Measurements from ENCODE around the gene ATPAF2. TPM values are rescaled to one million over a fixed set of nuclear protein-coding genes. Genes with fewer than 3 reads are reported as not detected.
"Not testable (repeated sequence)": the region's sequence is repeated elsewhere in the genome, so short reads cannot be mapped to it uniquely, and the experiment has no call there.

ATPAF2 gene
- total RNA-seq, 2 donors from 2014 or later, result 11.8 to 19.0 TPM

GRCh38 chr17:17998934-17999333, 40.0 kb downstream of the ATPAF2 start:
- ATAC-seq (ENCODE audit: insufficient number of reproducible peaks, low FRiP score, low read depth) (no peak), DNase-seq (ENCODE audit: low spot score) (no peak)

GRCh38 chr17:17995887-17996286, 43.1 kb downstream of the ATPAF2 start:
- not testable (repeated sequence) for ATAC-seq (ENCODE audit: insufficient number of reproducible peaks, low FRiP score, low read depth); H3K4me3 ChIP-seq; H3K4me1 ChIP-seq (ENCODE audit: control insufficient read depth in 1 of 2, low read depth in 2 of 2); H3K27me3 ChIP-seq (replicated peaks; ENCODE audit: insufficient read depth); H3K9me3 ChIP-seq; H3K27ac ChIP-seq; DNase-seq (ENCODE audit: low spot score); H3K36me3 ChIP-seq

More at GRCh38 chr17:17998934-17999333, 40.0 kb downstream of the ATPAF2 start:
- Histone ChIP-seq H3K36me3 (no peaks in the 10 kb centered on the region), H3K27ac (no peak overlapping the region), H3K4me1 (ENCODE audit: control insufficient read depth in 1 of 2, low read depth in 2 of 2) (no peaks in the 10 kb centered on the region), H3K4me3 (no peak overlapping the region), H3K9me3 (no peaks in the 10 kb centered on the region), H3K27me3 (replicated peaks; ENCODE audit: insufficient read depth) (no peaks in the 10 kb centered on the region)
- TF ChIP-seq, protein P1, sequence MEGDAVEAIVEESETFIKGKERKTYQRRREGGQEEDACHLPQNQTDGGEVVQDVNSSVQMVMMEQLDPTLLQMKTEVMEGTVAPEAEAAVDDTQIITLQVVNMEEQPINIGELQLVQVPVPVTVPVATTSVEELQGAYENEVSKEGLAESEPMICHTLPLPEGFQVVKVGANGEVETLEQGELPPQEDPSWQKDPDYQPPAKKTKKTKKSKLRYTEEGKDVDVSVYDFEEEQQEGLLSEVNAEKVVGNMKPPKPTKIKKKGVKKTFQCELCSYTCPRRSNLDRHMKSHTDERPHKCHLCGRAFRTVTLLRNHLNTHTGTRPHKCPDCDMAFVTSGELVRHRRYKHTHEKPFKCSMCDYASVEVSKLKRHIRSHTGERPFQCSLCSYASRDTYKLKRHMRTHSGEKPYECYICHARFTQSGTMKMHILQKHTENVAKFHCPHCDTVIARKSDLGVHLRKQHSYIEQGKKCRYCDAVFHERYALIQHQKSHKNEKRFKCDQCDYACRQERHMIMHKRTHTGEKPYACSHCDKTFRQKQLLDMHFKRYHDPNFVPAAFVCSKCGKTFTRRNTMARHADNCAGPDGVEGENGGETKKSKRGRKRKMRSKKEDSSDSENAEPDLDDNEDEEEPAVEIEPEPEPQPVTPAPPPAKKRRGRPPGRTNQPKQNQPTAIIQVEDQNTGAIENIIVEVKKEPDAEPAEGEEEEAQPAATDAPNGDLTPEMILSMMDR (IDR thresholded peaks at IDR 0.05), result no peak

- H3K27ac ChIP-seq, result no peak overlapping the region
- H3K36me3 ChIP-seq, result no peaks in the 10 kb centered on the region
- TF ChIP-seq, protein P1 (IDR thresholded peaks at IDR 0.05), result no peak
- H3K27me3 ChIP-seq (replicated peaks; ENCODE audit: insufficient read depth), result no peaks in the 10 kb centered on the region
- ATAC-seq (ENCODE audit: insufficient number of reproducible peaks, low FRiP score, low read depth) (no peak), DNase-seq (ENCODE audit: low spot score) (no peak)
- H3K4me3 ChIP-seq, result no peak overlapping the region
- no peaks in the 10 kb centered on the region for H3K4me1 ChIP-seq (ENCODE audit: control insufficient read depth in 1 of 2, low read depth in 2 of 2)
- no peaks in the 10 kb centered on the region for H3K9me3 ChIP-seq
These were observed 44.5 kb downstream of the ATPAF2 start for GRCh38 chr17:17994271-17995069.

- no peaks in the 10 kb centered on the region for H3K36me3 ChIP-seq
- H3K27ac ChIP-seq, result no peak overlapping the region
- no peaks in the 10 kb centered on the region for H3K27me3 ChIP-seq (replicated peaks; ENCODE audit: insufficient read depth)
- TF ChIP-seq, protein P1 (IDR thresholded peaks at IDR 0.05), result no peak
- ATAC-seq (ENCODE audit: insufficient number of reproducible peaks, low FRiP score, low read depth) (no peak), DNase-seq (ENCODE audit: low spot score) (no peak)
- no peaks in the 10 kb centered on the region for H3K9me3 ChIP-seq
- H3K4me1 ChIP-seq (ENCODE audit: control insufficient read depth in 1 of 2, low read depth in 2 of 2), result no peaks in the 10 kb centered on the region
- no peak overlapping the region for H3K4me3 ChIP-seq
These were observed 45.1 kb downstream of the ATPAF2 start for GRCh38 chr17:17993852-17994251.

DNA sequence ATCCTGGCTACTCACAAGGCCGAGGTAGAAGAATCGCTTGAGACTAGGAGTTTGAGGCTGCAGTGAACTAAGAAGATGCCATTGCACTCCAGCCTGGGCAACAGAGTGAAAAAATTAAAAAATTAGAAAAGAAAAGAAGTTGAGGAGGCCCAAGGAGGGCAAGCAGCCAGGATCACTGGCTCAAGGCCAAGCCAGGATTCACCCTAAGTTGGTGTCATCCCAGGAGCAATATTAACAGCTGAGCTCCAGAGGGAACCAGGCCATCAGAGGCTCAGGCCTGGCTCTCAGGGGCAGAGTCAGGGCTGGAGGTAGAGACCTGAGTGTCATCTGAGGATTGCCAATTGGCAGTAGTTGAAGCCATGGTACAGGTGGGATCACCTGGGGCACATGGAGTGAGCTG, 45.6 kb downstream of the ATPAF2 start:
- TF ChIP-seq, protein P1 (IDR thresholded peaks at IDR 0.05), result no peak
- no peaks in the 10 kb centered on the region for H3K9me3 ChIP-seq
- H3K4me1 ChIP-seq (ENCODE audit: control insufficient read depth in 1 of 2, low read depth in 2 of 2), result no peaks in the 10 kb centered on the region
- H3K4me3 ChIP-seq, result no peak overlapping the region
- H3K36me3 ChIP-seq, result no peaks in the 10 kb centered on the region
- DNase-seq (ENCODE audit: low spot score) (no peak), ATAC-seq (ENCODE audit: insufficient number of reproducible peaks, low FRiP score, low read depth) (no peak)
- H3K27ac ChIP-seq, result no peak overlapping the region
- no peaks in the 10 kb centered on the region for H3K27me3 ChIP-seq (replicated peaks; ENCODE audit: insufficient read depth)

Measured in thoracic aorta (tissue), 2 donors.